GM19455 (cell line): Measurements from ENCODE around the gene ZBTB7A.
A peak's percentile ranks its signal among the peaks of the same experiment; 100 is the strongest.

ENCODE experiments used
- ATAC-seq: cut with Tn5 transposase; IDR thresholded peaks from one replicate; pipeline ENCODE4 v1.9.1; 2021; ENCODE audit not compliant: unreplicated experiment

ZBTB7A gene

GRCh38 chr19:4069331-4069959 lies 2.7 kb upstream of the ZBTB7A start:
- no peak for ATAC-seq

GRCh38 chr19:4068047-4068966 lies 1.6 kb upstream of the ZBTB7A start:
- ATAC-seq = no peak

- ATAC-seq = no peak
These were observed 822 bp upstream of the ZBTB7A start for GRCh38 chr19:4067396-4068046.

- ATAC-seq = no peak
These were observed 508 bp downstream of the ZBTB7A start for GRCh38 chr19:4066176-4066606.

DNA sequence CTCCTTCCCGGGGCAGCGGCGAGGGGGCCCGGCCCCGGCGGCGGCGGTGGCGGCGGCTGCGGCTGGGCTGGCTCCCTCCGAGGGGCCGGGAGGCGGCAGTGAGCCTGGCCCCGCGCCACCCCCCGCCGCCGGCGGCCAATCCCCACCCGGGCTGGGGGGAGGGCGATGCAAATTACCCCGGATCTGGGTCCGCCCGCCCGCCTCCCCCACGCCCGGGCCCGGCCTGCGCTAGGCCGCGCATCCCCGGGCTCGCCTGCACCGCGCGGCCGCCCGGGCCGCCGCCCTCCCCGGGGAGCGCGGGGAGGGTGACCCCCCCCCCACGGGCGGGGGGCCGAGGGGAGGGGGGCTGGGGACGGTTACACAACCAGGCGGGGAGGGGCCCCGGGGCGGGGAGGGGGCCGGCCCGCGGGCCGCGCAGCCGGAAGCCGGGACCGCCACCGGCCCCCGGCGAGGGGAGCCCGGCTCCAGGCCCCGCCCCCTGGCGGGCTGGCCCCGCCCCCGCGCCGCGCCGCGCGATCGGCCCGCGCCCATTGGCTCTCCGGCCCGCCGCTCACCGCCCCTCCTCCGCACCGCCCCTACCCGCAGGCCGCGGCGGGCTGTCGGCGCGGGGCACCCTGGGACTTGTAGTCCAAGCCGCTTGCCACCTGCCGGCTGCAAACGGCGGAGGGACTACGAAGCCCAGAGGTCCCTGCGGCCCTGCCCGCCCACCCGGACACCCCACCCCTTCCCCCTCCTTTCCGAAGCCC lies 1.1 kb downstream of the ZBTB7A start:
- ATAC-seq = peak; percentile 62

- peak; percentile 6 for ATAC-seq
These were observed 2.0 kb downstream of the ZBTB7A start for GRCh38 chr19:4064496-4065260.

- ATAC-seq = no peak
These were observed 2.6 kb downstream of the ZBTB7A start for GRCh38 chr19:4064149-4064495.

- ATAC-seq = no peak
These were observed 3.1 kb downstream of the ZBTB7A start for GRCh38 chr19:4063369-4064148.

GRCh38 chr19:4062419-4063368 lies 4.0 kb downstream of the ZBTB7A start:
- ATAC-seq = no peak

DNA sequence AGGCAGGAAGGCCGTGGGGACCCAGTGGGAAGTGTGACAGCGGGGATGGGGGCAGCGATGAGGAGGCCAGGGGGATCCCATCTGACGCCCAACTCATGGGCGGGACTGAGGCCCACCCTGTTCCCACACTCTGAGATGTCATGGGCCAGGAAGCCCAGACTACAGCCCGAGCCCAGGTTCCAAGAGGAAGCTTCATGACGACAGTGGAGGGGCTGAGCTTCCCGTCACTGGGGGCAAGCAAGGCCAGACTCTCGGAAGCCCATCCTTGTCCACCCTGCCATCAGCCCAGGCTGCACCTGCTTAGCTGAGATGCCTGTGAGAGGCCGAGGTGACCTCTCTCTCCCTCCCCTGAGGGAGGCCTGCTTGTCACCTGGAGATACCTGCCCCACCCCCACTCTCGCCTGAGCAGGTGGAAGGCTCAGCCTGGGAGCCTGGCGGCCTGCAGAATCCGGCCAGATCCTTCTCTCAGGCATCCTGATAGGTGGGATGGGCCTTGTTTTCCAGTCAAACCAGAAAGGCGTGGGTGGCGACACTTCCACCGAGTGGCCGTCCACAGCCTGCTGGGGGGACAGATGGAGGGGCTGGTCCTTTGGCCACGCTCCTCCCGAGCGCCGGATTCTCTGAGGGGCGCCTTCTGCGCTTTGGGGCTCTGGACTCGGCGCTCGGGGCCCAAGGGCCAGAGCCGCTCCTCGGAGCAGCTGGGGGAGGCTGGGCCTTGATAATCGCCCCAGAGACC lies 4.8 kb downstream of the ZBTB7A start:
- no peak for ATAC-seq

GRCh38 chr19:4061178-4061682 lies 5.5 kb downstream of the ZBTB7A start:
- no peak for ATAC-seq

DNA sequence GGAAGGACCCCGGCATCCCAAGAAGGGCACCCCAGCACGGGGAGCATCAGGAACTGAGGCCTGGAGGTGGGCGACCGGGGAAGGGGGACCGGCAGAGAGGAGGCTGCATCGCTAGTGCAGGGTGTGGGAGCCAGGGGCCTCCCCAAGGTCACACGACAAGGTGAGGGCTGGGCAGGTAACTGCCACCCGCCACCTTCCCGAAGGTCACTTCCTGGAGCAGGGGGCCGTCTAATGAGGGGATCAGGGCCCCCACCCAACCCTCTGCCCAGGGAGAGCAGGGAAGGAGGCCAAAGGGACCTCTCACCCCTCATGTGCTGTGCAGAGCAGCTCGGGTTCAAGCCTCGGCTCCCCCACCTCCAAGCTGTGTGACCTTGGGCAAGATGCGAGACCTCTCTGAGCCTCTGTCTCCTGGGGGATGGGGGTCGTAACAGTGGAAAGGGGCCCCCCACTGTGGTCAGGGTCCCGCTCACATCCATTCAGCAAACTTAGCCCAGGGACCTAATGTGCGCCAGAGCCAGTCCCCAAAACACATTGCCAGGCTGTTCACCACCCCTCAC lies 6.0 kb downstream of the ZBTB7A start:
- no peak for ATAC-seq

DNA sequence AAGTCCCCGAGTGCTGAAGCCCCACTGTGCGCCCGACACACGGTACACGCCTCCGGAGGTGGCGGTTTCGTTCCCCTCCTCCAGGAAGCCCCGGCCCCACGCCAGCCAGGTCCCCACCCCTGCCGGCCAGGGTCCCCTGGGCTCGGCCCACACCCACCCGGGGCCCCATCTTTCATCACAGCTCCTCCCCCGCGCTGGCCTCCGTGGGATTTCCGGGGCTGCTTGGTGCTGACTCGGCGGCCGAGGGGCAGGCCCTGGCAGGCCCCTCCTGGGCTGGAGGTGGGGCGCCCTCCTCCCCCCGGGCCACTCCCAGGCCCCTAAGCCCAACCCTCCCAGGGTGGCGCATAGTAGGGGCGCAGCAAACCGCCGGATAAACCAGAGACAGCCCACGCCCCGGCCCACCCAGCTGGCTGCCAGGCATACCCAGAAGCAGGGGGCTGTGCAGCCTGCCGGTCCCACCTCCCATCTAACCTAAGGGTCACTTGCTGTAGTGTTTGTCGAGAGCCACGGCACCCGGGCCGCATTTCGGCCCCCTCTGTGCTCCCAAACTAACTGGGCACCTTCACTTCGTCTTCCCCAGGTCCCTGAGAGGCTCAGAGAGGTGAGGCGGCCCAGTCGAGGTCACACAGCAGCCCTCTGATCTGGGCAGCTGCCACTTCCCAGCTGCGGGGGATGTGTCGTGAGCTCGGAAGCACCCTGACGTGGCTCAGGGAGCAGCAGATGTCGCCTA lies 6.6 kb downstream of the ZBTB7A start:
- ATAC-seq = no peak

GRCh38 chr19:4059453-4059871 lies 7.2 kb downstream of the ZBTB7A start:
- no peak for ATAC-seq

- no peak for ATAC-seq
These were observed 7.8 kb downstream of the ZBTB7A start for GRCh38 chr19:4058693-4059452.
